ENCODE measurements around the gene OR8G1.

GRCh38 chr11:124211321-124211720 is 29.6 kb upstream of the OR8G1 start:
- TF ChIP-seq CTCF (IDR thresholded peaks at IDR 0.05) (no peak), POLR2A (IDR thresholded peaks at IDR 0.05) (no peak)

Data from heart left ventricle (tissue), 13 donors.